Stromal cell of bone marrow (primary cell): ENCODE measurements around the gene THBD.
"Not testable (repeated sequence)": the region's sequence is repeated elsewhere in the genome, so short reads cannot be mapped to it uniquely, and the experiment has no call there.

Experiments used
- DNase-seq: peaks from one replicate; pipeline ENCODE4 v3.0.0-alpha.2; 2012; ENCODE audit warnings: low read depth

THBD gene

GRCh38 chr20:23034721-23035671 lies 14.5 kb downstream of the THBD start, which contains the start of gene SSTR4:
Gene SSTR4, plus strand, starts transcription at chr20:23035312. Its CDS starts 172 bp downstream, at chr20:23035484.
- DNase-seq: no peak

GRCh38 chr20:23033918-23034317 lies 15.6 kb downstream of the THBD start:
- DNase-seq: no peak

- no peak for DNase-seq
Measured at GRCh38 chr20:23032750-23033078, 16.8 kb downstream of the THBD start.

GRCh38 chr20:23032056-23032749 lies 17.3 kb downstream of the THBD start:
- DNase-seq: no peak

- DNase-seq: no peak
Measured at GRCh38 chr20:23031346-23031745, 18.1 kb downstream of the THBD start.

GRCh38 chr20:23029324-23029723 lies 20.1 kb downstream of the THBD start:
- DNase-seq: no peak

- DNase-seq: no peak
Measured at GRCh38 chr20:23028392-23028791, 21.1 kb downstream of the THBD start.

- no peak for DNase-seq
Measured at GRCh38 chr20:23027721-23028120, 21.8 kb downstream of the THBD start.

GRCh38 chr20:23025503-23025902 lies 24.0 kb downstream of the THBD start:
- DNase-seq: not testable (repeated sequence)

- DNase-seq: no peak
Measured at GRCh38 chr20:23024701-23025100, 24.8 kb downstream of the THBD start.

- no peak for DNase-seq
Measured at GRCh38 chr20:23023621-23024177, 25.8 kb downstream of the THBD start.

- DNase-seq: no peak
Measured at GRCh38 chr20:23022849-23023248, 26.6 kb downstream of the THBD start.

GRCh38 chr20:23021951-23022350 lies 27.5 kb downstream of the THBD start:
- no peak for DNase-seq

- no peak for DNase-seq
Measured at GRCh38 chr20:23021541-23021940, 27.9 kb downstream of the THBD start.

GRCh38 chr20:23020230-23021018 lies 29.0 kb downstream of the THBD start:
- DNase-seq: no peak

- no peak for DNase-seq
Measured at GRCh38 chr20:23019403-23019802, 30.1 kb downstream of the THBD start.

GRCh38 chr20:23018941-23019340 lies 30.5 kb downstream of the THBD start:
- DNase-seq: no peak

GRCh38 chr20:23018432-23018831 lies 31.0 kb downstream of the THBD start:
- DNase-seq: no peak

GRCh38 chr20:23017516-23017915 lies 32.0 kb downstream of the THBD start:
- no peak for DNase-seq

- DNase-seq: no peak
Measured at GRCh38 chr20:23013429-23013828, 36.0 kb downstream of the THBD start.

GRCh38 chr20:23011008-23011721 lies 38.3 kb downstream of the THBD start:
- no peak for DNase-seq
